Measurements from ENCODE around the gene TNFAIP8L1. TPM values are rescaled to one million over a fixed set of nuclear protein-coding genes. Genes with fewer than 3 reads are reported as not detected.
A peak's percentile ranks its signal among the peaks of the same experiment; 100 is the strongest.

The TNFAIP8L1 gene
- total RNA-seq, 1 experiment from 2014 or later: 8.3 TPM

DNA sequence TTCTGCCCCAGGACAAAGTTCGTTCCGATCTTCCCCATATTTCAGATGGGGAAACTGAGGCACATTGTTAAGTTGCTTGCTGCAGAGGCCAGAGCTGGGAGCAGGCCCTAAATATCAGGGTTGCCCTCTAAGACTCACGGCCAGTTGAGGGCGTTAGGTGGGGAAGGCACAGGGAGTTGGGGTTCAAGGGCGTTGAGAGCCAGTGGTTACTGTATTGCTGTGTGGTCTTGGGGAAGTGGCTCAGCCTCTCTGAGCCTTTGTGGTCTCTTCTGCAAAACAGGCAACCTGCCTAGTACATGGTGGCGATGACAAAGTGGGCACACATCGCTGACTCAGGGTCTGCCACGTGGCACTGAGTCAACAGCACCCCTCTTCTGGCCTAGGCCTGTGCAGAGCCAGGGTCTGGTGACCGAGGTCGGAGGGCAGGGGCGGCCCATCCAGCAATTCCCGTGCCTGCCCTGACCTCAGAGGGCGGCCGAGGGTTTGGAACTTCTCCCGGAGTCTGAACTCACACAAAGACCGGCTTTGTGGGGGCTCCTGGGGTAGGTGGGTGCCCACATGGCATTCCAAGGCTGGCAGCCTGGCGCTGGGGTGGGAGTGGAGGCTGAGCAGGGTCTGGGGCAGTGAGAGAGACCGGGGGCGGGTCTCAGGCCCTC lies 10.2 kb downstream of the TNFAIP8L1 start:
- H3K9me2 ChIP-seq (replicated peaks; ENCODE audit: low read length): no peaks in the 10 kb centered on the region
- no peaks in the 10 kb centered on the region for H3K79me2 ChIP-seq (ENCODE audit: low read length)
- intact Hi-C loops (cut with micrococcal nuclease): no loop called here
- no peak overlapping the region for H3K4me3 ChIP-seq (ENCODE audit: low read length)
- DNase-seq (no peak), ATAC-seq (no peak)
- CTCF ChIA-PET: no interaction called here
- POLR2A ChIA-PET (ENCODE audit: unreplicated experiment): no interaction called here
- H2AFZ ChIP-seq (ENCODE audit: low read length): no peak overlapping the region
- TF ChIP-seq EZH2 (IDR thresholded peaks at IDR 0.05; ENCODE audit: low read length, unreplicated experiment) (no peak), EZH2phosphoT487 (IDR thresholded peaks at IDR 0.05; ENCODE audit: borderline replicate concordance, low read length) (no peak), CTCF (conservative IDR thresholded peaks at IDR 0.05; ENCODE audit: low read depth, low read length) (no peak)
- H3K9me3 ChIP-seq (ENCODE audit: low read length): no peaks in the 10 kb centered on the region
- no peak overlapping the region for H3K27ac ChIP-seq (ENCODE audit: low read length)
- H3K9ac ChIP-seq (ENCODE audit: low read length): no peak overlapping the region
- no TSS peak for BruUV-seq (replicated peaks)
- H3F3A ChIP-seq (ENCODE audit: low read length, unreplicated experiment): no peaks in the 10 kb centered on the region
- H3K4me2 ChIP-seq (ENCODE audit: low read length): no peak overlapping the region
- H3K36me3 ChIP-seq (ENCODE audit: low read depth, low read length): no peaks in the 10 kb centered on the region; the same call in 1 of the 2 replicates
- H3K4me1 ChIP-seq (ENCODE audit: insufficient read depth, low read length): no peaks in the 10 kb centered on the region
- H3K27me3 ChIP-seq (ENCODE audit: low read length): no peaks in the 10 kb centered on the region
- no peaks in the 10 kb centered on the region for H4K20me1 ChIP-seq (ENCODE audit: low read length)

GRCh38 chr19:4650159-4650558 lies 10.8 kb downstream of the TNFAIP8L1 start:
- no peak for DNase-seq
- ATAC-seq: 0 out of 2 replicates have a peak, but pooled peaks have one; percentile 14
- Histone ChIP-seq H3K9ac (ENCODE audit: low read length) (no peak overlapping the region), H4K20me1 (ENCODE audit: low read length) (no peaks in the 10 kb centered on the region), H3K79me2 (ENCODE audit: low read length) (no peaks in the 10 kb centered on the region), H3K4me3 (ENCODE audit: low read length) (no peak overlapping the region), H3K9me3 (ENCODE audit: low read length) (no peaks in the 10 kb centered on the region), H3K27ac (ENCODE audit: low read length) (no peak overlapping the region), H3K4me1 (ENCODE audit: insufficient read depth, low read length) (no peaks in the 10 kb centered on the region), H3K36me3 (ENCODE audit: low read depth, low read length) (no peaks in the 10 kb centered on the region; the same call in 1 of the 2 replicates), H3K27me3 (ENCODE audit: low read length) (no peaks in the 10 kb centered on the region), H3K9me2 (replicated peaks; ENCODE audit: low read length) (no peaks in the 10 kb centered on the region), H3F3A (ENCODE audit: low read length, unreplicated experiment) (no peaks in the 10 kb centered on the region), H2AFZ (ENCODE audit: low read length) (no peak overlapping the region), H3K4me2 (ENCODE audit: low read length) (no peak overlapping the region)
- no TSS peak for BruUV-seq (replicated peaks)
- POLR2A ChIA-PET (ENCODE audit: unreplicated experiment): no interaction called here
- intact Hi-C loops (cut with micrococcal nuclease): no loop called here
- CTCF ChIA-PET: no interaction called here
- TF ChIP-seq EZH2 (IDR thresholded peaks at IDR 0.05; ENCODE audit: low read length, unreplicated experiment) (no peak), CTCF (conservative IDR thresholded peaks at IDR 0.05; ENCODE audit: low read depth, low read length) (no peak)

DNA sequence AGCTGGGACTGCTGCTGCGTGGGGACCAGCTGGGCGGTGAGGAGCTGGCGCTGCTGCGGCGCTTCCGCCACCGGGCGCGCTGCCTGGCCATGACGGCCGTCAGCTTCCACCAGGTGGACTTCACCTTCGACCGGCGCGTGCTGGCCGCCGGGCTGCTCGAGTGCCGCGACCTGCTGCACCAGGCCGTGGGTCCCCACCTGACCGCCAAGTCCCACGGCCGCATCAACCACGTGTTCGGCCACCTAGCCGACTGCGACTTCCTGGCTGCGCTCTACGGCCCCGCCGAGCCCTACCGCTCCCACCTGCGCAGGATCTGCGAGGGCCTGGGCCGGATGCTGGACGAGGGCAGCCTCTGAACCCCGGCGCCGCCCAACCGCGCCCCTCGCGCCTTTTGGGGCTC lies 12.8 kb downstream of the TNFAIP8L1 start:
- POLR2A ChIA-PET (ENCODE audit: unreplicated experiment): no interaction called here
- Histone ChIP-seq H3K27me3 (ENCODE audit: low read length) (no peaks in the 10 kb centered on the region), H3K27ac (ENCODE audit: low read length) (no peak overlapping the region), H3K9ac (ENCODE audit: low read length) (no peak overlapping the region), H2AFZ (ENCODE audit: low read length) (no peak overlapping the region), H3K4me1 (ENCODE audit: insufficient read depth, low read length) (no peaks in the 10 kb centered on the region), H3K4me3 (ENCODE audit: low read length) (no peak overlapping the region), H3F3A (ENCODE audit: low read length, unreplicated experiment) (no peaks in the 10 kb centered on the region), H3K4me2 (ENCODE audit: low read length) (no peak overlapping the region), H3K36me3 (ENCODE audit: low read depth, low read length) (peaks cover 12% of the 10 kb centered on the region; the same call in 1 of the 2 replicates), H3K79me2 (ENCODE audit: low read length) (no peaks in the 10 kb centered on the region), H3K9me3 (ENCODE audit: low read length) (no peaks in the 10 kb centered on the region), H4K20me1 (ENCODE audit: low read length) (no peaks in the 10 kb centered on the region), H3K9me2 (replicated peaks; ENCODE audit: low read length) (no peaks in the 10 kb centered on the region)
- CTCF ChIA-PET: no interaction called here
- intact Hi-C loops (cut with micrococcal nuclease): no loop called here
- ATAC-seq: no peak
- TF ChIP-seq EZH2phosphoT487 (IDR thresholded peaks at IDR 0.05; ENCODE audit: borderline replicate concordance, low read length) (no peak), CTCF (conservative IDR thresholded peaks at IDR 0.05; ENCODE audit: low read depth, low read length) (no peak), EZH2 (IDR thresholded peaks at IDR 0.05; ENCODE audit: low read length, unreplicated experiment) (no peak)
- BruUV-seq (replicated peaks): no TSS peak
- DNase-seq: no peak

Measured in PC-3 (cell line).